ENCODE results near the gene CENPS.

The CENPS gene

DNA sequence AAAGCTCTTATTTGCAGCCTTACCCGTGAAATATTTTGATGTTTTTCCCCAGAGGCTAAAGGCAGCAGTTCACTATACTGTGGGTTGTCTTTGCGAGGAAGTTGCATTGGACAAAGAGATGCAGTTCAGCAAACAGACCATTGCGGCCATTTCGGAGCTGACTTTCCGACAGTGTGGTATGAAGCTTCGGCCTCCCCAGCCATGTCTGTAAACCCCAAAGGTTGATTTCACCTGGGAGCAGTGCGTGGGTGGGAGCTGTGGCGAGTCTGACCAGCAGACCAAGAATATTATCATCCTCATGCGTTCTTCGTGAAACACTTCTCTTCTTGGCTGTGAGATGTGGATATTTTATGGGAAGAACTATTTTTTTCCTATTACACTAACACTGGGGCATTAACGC, 3.6 kb downstream of the CENPS start:
- TF ChIP-seq CTCF (IDR thresholded peaks at IDR 0.05; ENCODE audit: low read depth, low read length): no peak
- H3K4me3 ChIP-seq (ENCODE audit: low read depth, low read length): no peak overlapping the region

DNA sequence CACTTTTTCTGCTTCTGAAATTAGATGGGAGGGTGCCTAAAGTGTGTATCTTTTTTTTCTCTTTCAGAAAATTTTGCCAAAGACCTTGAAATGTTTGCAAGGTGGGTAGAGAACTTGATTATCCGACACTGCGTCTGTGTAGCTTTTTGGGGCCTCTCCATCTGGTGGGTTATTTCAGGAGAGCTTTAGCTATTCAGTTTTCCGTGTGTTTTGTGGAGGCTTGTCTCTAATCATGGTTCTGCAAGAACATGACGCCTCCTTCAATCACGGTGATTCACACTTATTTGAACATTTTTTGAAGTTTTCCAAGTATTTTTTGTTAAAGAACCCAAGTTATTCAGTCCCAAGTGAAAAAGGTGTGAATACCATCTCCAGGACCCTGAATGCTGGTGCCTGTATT, 4.4 kb downstream of the CENPS start:
- H3K4me3 ChIP-seq (ENCODE audit: low read depth, low read length): no peak overlapping the region
- no peak for TF ChIP-seq CTCF (IDR thresholded peaks at IDR 0.05; ENCODE audit: low read depth, low read length)

DNA sequence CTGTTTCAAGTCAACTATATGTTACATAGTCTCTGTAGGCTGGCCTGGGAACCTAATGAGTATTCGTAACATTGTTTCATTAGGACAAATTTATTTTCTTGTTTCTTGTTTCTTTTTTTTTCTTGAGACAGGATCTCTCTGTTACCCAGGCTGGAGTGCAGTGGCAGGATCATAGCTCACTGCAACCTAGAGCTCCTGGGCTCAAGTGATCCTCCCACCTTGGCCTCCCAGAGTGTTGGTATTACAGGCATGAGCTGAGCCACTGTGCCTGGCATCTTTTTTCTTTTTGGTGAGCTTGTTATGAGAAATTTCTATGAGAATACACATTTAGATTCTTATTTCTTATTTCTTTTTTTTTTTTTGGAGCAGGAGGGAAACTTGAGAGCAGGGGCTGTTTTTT, 6.8 kb downstream of the CENPS start:
- TF ChIP-seq CTCF (IDR thresholded peaks at IDR 0.05; ENCODE audit: low read depth, low read length): no peak

GRCh38 chr1:10438677-10439163, 8.5 kb downstream of the CENPS start:
- no peak for TF ChIP-seq CTCF (IDR thresholded peaks at IDR 0.05; ENCODE audit: low read depth, low read length)
- H3K4me3 ChIP-seq (ENCODE audit: low read depth, low read length): no peak overlapping the region

More for the DNA sequence above, 6.8 kb downstream of the CENPS start:
- no peak overlapping the region for H3K4me3 ChIP-seq (ENCODE audit: low read depth, low read length)

DNA sequence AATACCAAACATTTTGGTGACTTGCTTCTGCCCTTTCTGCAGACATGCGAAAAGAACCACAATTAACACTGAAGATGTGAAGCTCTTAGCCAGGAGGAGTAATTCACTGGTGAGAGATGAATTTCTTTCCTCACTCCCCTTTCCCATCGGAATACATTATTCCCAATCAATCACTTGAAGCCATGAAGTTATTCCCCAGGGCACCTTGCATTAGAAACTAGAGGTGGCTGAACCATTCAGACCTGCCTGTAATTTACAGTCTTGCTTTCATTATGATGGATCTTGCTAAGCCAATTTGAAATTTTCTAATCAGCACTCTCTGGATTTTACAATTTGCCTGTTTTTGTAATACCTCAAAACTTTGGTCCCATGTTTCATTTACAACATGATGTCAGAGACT, 10.1 kb downstream of the CENPS start:
- H3K4me3 ChIP-seq (ENCODE audit: low read depth, low read length): no peak overlapping the region
- TF ChIP-seq CTCF (IDR thresholded peaks at IDR 0.05; ENCODE audit: low read depth, low read length): no peak

- TF ChIP-seq CTCF (IDR thresholded peaks at IDR 0.05; ENCODE audit: low read depth, low read length): no peak
- no peak overlapping the region for H3K4me3 ChIP-seq (ENCODE audit: low read depth, low read length)
These were observed 10.6 kb downstream of the CENPS start for GRCh38 chr1:10440794-10441193.

- no peak for TF ChIP-seq CTCF (IDR thresholded peaks at IDR 0.05; ENCODE audit: low read depth, low read length)
- no peak overlapping the region for H3K4me3 ChIP-seq (ENCODE audit: low read depth, low read length)
These were observed 14.0 kb downstream of the CENPS start for GRCh38 chr1:10444248-10444647.
